ENCODE data around the gene SMOC2. TPM values are rescaled to one million over a fixed set of nuclear protein-coding genes. Genes with fewer than 3 reads are reported as not detected.

Gene SMOC2
- total RNA-seq, 4 donors from 2014 or later = 30.5 to 52.4 (median 37.9) TPM

DNA sequence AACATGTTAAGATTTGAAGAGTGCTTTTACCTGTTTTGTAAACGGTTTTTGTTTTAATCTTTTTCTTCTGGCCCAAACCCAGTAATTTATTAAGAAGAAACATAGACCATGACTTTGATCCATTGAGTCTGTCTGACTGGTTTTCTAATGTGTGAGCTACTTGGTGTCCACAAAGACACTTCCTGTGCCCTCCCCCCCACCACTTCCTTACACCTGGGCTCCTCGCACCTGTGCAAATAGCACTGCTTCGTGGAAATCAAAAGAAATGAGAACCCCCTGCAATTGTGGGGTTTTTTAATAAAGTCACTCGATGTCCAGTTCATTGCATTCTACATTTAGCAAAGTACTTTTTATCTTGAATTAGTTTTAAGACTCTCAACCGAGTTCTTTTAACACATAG, 65.5 kb downstream of the SMOC2 start:
- TF ChIP-seq, protein P1, sequence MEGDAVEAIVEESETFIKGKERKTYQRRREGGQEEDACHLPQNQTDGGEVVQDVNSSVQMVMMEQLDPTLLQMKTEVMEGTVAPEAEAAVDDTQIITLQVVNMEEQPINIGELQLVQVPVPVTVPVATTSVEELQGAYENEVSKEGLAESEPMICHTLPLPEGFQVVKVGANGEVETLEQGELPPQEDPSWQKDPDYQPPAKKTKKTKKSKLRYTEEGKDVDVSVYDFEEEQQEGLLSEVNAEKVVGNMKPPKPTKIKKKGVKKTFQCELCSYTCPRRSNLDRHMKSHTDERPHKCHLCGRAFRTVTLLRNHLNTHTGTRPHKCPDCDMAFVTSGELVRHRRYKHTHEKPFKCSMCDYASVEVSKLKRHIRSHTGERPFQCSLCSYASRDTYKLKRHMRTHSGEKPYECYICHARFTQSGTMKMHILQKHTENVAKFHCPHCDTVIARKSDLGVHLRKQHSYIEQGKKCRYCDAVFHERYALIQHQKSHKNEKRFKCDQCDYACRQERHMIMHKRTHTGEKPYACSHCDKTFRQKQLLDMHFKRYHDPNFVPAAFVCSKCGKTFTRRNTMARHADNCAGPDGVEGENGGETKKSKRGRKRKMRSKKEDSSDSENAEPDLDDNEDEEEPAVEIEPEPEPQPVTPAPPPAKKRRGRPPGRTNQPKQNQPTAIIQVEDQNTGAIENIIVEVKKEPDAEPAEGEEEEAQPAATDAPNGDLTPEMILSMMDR (IDR thresholded peaks at IDR 0.05; ENCODE audit: low read depth) = no peak

DNA sequence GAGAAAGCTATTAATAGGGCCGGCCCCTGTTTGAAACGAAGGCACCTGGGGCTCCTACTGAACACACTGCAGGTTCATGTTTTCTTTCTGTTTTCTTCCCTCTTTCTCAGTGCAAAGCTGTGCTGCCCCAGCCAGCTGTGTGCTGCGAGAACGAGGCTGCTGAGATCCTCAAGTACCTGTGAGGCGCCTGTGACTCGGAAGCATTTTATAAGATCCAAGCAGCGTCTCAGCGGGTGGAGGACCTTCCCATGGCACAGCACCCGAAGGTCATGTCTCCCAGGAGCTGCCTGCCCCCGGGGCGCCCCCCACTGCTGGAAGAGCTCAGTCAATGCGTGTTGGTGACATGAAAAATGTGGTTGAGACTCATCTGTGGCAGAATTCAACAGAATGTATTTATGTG, 66.3 kb downstream of the SMOC2 start:
- TF ChIP-seq, protein P1 (IDR thresholded peaks at IDR 0.05; ENCODE audit: low read depth) = no peak

DNA sequence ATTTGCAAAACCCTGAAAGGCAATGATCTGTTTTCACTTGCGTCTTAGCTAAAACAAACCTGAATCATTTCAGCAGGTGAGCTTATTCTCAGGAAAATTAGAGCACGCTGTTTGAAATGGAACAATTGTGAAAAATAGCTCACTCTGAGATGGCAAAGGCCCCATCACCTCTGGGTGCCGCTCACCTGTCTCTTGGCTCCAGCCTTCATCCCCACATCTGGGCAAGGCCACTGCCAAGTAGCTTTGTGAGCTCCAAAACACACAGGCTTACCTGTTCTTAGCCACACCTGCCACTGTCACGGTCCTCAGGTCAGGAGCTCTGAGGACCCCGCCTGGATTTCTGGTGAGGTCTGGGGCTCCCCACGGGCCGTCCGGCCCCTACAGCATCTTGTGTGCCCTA, 66.7 kb downstream of the SMOC2 start:
- TF ChIP-seq, protein P1 (IDR thresholded peaks at IDR 0.05; ENCODE audit: low read depth) = no peak

DNA sequence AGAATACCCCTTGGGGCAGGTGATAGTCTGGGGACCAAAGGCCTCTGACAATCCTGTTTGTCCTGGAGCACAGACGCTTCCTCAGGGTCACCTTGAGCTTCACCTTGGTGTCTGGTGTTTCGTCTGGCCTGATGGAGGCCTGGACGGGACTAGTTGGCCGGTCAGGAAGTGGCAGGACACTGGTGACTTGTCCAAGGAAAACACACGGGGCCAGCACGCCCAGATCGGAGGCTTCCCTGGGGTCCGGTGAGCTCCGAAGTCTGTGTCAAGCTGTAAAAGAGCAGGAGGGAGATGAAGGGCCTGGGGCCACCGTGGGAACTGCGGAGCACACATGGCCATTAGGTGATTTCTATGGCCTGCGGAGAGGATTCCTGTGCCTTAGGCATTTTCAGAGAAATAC, 67.9 kb downstream of the SMOC2 start:
- TF ChIP-seq, protein P1 (IDR thresholded peaks at IDR 0.05; ENCODE audit: low read depth) = no peak

DNA sequence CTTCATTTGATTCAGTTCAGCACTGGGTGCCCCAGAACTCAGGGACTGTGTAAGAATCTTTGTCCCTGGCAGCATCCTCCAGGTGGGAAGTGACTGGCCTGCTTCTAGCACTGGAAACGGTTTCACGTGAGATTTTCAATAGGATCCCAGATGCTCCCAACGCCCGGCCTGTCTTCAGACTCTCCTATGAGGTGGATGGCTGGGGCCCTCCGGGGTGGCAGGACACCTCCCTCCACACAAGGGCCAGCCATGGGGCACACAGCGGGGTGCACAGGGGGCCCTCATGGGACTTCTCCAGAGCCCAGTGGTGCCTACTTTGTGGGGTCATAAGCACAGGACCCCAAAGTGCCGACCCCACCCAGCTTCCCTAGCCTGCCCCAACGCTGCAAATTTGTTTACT, 72.8 kb downstream of the SMOC2 start:
- TF ChIP-seq, protein P1 (IDR thresholded peaks at IDR 0.05; ENCODE audit: low read depth) = no peak

DNA sequence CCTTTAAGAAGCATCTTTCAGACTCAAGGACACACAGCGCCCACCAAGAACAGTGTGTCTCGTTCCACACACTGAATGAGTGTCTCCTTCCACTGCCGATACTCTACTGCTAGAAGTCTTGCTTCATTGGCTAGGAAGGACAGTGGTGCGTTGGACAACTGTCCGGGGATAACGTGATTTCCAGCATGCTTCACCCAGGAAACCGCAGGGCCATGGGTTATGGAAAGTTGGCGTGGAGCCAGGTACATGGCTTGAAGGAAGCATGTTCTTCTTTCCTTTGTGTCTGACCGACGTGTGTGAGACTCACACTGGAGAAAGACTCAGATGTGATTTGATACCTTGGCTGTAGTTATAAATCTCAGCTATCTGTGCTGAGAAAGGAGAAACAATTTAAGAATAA, 73.2 kb downstream of the SMOC2 start:
- TF ChIP-seq, protein P1 (IDR thresholded peaks at IDR 0.05; ENCODE audit: low read depth) = no peak

DNA sequence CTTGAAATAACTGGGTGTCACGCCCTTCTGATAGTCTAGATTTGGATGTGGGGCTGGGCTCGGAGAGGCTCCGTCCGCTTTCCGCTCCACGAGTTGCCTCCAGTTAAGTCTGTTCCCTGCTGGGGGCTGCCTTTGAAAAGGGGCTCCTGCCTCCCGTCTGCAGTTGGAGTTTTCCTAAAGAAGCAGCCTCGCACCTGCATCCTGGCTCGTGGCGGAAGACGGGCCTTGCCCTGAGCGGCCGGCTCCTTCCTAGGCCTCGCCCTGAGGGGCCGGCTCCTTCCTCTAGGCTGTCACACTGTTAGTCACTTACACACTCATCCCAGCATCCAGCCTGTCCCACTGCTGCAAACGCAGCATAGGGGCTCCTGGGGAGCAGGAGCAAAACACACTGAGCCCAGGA, 74.4 kb downstream of the SMOC2 start:
- TF ChIP-seq, protein P1 (IDR thresholded peaks at IDR 0.05; ENCODE audit: low read depth) = no peak
